NT2/D1 (cell line): ENCODE data around the gene CPEB1.
"Not testable (repeated sequence)": the region's sequence is repeated elsewhere in the genome, so short reads cannot be mapped to it uniquely, and the experiment has no call there.

ENCODE experiments used
- SUZ12 ChIP-seq: IDR thresholded peaks from 2 replicates; pipeline ENCODE4 v1.6.1; 2011; ENCODE audit not compliant: insufficient read length, insufficient read depth; ENCODE audit errors: extremely low read depth
- YY1 ChIP-seq: IDR thresholded peaks from 2 replicates; pipeline ENCODE4 v1.6.1; 2011; ENCODE audit not compliant: insufficient read length, insufficient read depth
- ZNF274 ChIP-seq: IDR thresholded peaks from 2 replicates; pipeline ENCODE4 v1.6.1; 2011; ENCODE audit warnings: mild to moderate bottlenecking, low read depth, low read length

DNA sequence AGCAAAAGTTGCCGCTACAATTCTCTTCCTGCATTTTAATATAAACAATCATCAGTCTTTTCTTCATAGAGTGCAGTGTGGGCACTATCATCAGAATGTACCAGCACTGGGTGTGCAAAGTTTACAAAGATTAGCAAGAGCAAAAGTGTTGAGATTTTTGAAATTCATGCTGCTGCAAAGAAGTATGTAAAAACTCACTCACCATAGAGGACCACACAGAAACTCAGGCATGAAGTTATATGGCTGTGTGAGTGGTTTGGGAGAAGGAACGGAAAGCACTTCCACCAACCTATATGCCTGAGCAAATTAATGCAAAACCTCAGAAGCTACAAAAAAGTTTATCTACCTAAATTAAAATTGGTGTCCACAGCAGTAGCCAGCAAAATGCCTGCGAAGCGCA is 139.5 kb downstream of the CPEB1 start:
- TF ChIP-seq YY1, ZNF274, SUZ12: not testable (repeated sequence)
